GM06990 (cell line): ENCODE measurements around the gene ADGRB2.

Experiments used
- DNase-seq: peaks from one replicate; pipeline ENCODE4 v3.0.0-alpha.2; 2011; ENCODE audit not compliant: insufficient read length; ENCODE audit errors: extremely low read depth
- H3K27me3 ChIP-seq: replicated peaks from 2 replicates; pipeline ENCODE4 v1.6.0; 2011; ENCODE audit warnings: low read length; ENCODE audit not compliant: control insufficient read depth, insufficient read depth
- H3K36me3 ChIP-seq: 2 replicates; pipeline ENCODE4 v1.5.1; 2011; ENCODE audit warnings: low read length; ENCODE audit not compliant: control insufficient read depth, insufficient read depth
- H3K4me3 ChIP-seq: replicated peaks from 2 replicates; pipeline ENCODE4 v1.5.1; 2011; ENCODE audit warnings: low read depth, mild to moderate bottlenecking, control low read depth, low read length
- TF ChIP-seq, protein P1 (sequence below): IDR thresholded peaks from 2 replicates; pipeline ENCODE4 v1.5.1; 2011; ENCODE audit warnings: low read length, control low read depth, mild to moderate bottlenecking, inconsistent platforms; ENCODE audit not compliant: insufficient read depth, poor library complexity, severe bottlenecking

ADGRB2 gene

DNA sequence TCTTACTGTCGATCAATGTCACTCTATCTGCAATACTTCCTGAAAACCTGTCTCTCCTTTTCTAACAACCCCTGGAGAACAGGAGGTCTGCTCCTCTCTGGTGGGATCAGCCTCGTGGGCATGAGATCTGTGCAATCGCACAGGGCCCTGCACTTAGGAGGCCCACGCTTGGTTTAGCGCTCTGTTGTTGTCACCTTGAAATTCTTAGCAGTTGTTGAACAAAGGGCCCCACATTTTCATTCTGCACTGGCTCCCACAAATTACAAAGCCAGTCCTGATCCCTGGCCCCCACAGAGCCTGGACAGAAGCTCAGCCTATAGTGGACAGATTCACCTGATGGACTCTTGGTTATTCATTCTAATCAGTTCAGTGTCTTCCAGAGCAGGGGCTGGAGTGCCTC lies 33.1 kb upstream of the ADGRB2 start:
- Histone ChIP-seq H3K36me3 (no peaks in the 10 kb centered on the region), H3K27me3 (peaks cover 2% of the 10 kb centered on the region), H3K4me3 (no peak overlapping the region)
- TF ChIP-seq, protein P1, sequence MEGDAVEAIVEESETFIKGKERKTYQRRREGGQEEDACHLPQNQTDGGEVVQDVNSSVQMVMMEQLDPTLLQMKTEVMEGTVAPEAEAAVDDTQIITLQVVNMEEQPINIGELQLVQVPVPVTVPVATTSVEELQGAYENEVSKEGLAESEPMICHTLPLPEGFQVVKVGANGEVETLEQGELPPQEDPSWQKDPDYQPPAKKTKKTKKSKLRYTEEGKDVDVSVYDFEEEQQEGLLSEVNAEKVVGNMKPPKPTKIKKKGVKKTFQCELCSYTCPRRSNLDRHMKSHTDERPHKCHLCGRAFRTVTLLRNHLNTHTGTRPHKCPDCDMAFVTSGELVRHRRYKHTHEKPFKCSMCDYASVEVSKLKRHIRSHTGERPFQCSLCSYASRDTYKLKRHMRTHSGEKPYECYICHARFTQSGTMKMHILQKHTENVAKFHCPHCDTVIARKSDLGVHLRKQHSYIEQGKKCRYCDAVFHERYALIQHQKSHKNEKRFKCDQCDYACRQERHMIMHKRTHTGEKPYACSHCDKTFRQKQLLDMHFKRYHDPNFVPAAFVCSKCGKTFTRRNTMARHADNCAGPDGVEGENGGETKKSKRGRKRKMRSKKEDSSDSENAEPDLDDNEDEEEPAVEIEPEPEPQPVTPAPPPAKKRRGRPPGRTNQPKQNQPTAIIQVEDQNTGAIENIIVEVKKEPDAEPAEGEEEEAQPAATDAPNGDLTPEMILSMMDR = no peak
- DNase-seq = no peak

DNA sequence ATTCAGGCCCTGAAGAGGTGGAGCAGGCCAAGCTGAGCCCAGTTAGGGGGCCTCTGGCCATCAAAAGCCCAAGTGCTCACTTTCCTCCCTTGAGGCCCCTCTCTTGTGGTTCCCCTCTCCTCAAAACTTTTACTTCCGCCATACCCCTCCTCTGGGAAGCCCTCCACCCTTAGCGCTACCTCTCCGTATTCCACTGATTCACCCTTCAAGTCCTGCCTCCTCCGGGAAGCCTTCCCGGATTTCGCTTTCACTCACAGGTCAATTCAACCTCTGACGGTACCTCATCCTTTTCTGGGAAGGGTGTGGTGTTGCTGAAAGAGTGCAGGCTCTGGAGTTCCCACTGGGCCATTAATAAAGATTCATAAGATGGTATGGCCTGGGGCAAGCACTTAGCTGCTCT lies 32.6 kb upstream of the ADGRB2 start:
- H3K4me3 ChIP-seq = no peak overlapping the region
- no peak for DNase-seq
- TF ChIP-seq, protein P1 = no peak
- no peaks in the 10 kb centered on the region for H3K36me3 ChIP-seq
- peaks cover 2% of the 10 kb centered on the region for H3K27me3 ChIP-seq

DNA sequence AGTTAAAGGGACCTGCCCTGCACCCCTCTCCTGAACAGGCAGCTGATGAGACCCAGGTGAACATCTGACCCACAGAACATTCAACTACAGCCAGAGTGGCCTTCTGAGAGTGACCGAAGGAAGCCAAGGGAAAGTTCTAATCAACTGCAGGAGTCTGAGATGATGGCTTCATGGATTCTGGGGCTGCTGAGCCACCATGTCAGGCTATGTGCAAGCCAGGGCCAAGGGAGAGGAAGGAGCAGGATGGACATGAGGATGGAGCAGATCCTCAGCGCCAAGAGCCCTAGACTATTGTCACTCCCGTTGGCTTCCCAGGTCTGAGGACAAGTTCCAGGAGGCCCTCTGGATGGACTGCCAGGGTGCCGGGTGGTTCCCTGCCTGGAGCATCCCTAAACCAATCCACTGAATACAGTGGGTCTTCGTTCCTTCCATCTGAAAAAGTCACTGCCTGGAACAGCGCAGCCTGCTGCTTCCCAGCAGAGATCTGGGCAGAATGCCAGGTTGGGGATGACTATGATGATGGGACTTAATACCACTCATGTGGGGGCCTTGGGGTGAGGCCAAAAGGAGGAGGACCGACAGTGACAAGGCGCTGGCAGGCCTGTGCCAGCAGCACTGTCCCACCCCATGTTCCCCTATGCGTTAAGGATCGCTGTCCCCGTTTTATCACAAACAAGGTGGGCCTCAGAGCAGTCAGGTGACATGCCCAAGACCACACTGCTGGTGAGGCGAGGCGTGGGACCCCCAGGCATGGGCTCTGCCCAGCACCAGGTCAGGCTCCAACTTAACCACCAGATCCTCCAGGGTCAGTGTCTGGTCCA lies 31.9 kb upstream of the ADGRB2 start:
- H3K27me3 ChIP-seq = peaks cover 2% of the 10 kb centered on the region
- no peaks in the 10 kb centered on the region for H3K36me3 ChIP-seq
- DNase-seq = no peak
- H3K4me3 ChIP-seq = no peak overlapping the region
- TF ChIP-seq, protein P1 = no peak

DNA sequence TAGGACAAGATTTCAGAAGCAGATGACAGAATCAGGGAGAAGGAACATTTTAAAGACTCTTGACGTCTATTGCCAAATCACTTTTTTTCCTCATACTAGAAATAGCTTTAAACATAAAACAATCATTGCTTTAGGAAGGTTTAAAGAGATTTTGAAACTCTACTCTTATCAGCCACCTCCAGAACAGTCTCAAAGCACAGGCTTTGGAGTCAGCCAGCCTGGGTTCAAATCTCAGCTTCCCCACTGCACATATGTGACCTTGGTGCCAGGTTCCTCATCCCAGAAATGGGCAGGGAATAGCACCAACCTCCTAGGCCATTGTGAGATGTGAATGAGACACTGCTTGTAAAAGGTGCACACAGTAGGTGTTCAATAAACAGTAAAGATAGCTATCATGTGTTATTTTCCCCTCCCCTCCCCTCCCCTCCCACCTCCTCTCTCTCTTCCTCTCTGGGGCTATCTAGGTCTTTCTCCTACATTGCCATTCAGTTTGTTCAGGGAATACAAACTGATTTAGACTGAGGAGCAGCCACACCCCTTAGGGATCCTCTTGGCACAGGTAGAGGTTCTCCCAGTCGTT lies 31.0 kb upstream of the ADGRB2 start:
- TF ChIP-seq, protein P1 = no peak
- Histone ChIP-seq H3K4me3 (no peak overlapping the region), H3K27me3 (peaks cover 2% of the 10 kb centered on the region), H3K36me3 (no peaks in the 10 kb centered on the region)
- no peak for DNase-seq

DNA sequence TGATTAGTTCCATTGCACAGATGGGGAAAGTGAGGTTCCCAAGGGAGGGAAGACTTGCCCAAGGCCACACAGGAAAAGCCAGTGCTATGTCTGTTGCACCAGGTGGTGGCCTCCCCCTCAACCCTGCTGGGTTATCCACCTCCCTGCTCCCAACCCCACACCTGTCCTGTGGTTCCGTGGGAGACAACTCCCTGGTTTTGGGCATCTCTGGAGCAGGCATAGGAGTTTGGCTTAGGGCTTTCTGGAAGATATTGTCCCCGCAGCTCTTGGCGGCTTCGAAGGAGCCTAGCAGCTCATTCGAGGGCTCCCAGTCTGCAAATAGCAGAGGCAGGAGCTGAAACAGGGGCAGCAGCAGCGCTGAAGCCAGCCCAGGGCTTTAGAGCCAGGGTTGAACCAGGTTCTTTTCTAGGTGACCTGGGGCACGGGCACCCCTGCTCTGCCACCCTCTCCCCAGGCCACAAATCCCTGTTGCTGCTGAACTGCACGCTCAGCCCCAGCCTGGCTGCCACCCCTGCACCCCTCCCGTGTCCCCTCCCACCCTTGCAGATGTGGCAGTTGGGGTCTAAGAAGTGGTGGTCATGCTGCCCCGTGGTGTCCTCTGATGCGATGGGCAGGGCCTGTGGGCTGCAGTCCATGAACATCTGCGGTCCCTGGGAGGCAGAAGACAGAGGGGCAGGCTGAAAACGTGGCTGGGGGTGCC lies 29.6 kb upstream of the ADGRB2 start:
- no peaks in the 10 kb centered on the region for H3K36me3 ChIP-seq
- no peak for DNase-seq
- TF ChIP-seq, protein P1 = no peak
- peaks cover 1% of the 10 kb centered on the region for H3K27me3 ChIP-seq
- H3K4me3 ChIP-seq = no peak overlapping the region
